Left renal pelvis (tissue), 4 donors: ENCODE data around the gene WDR82. TPM values are rescaled to one million over a fixed set of nuclear protein-coding genes. Genes with fewer than 3 reads are reported as not detected.

Experiments
- DNase-seq, 4 donors: peaks; one replicate each; pipeline ENCODE4 v3.0.0-alpha.2; 2013; ENCODE audit warnings: low read depth in 4 of 4, low spot score in 3 of 4
- polyA plus RNA-seq, 4 donors: library from polyadenylated mRNA; unstranded; fragments of 120-200 nt; gene quantifications; one replicate each; pipeline ENCODE4 v1.2.1, GENCODE V29; 2013; ENCODE audit not compliant: insufficient read length in 4 of 4

The WDR82 gene
- polyA plus RNA-seq, 4 donors: 91.2 to 119 (median 103) TPM

DNA sequence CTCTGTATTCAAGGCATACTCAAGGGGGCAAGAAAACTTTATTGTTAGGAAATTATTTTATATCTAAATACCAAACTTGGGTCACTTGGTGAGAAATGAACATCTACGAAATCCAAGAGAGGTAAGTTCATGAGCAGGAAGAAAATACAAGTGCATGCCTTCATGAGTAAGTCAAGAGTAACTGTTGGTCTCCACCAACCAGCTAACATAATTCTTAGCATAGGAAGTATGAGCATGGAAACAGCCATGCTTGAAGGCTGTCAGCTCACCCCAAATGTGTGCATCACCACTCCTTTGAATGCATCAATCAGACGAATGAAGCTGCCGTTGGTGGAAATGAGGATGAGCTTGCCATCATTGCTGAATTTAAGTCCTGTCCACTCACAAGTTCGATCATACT, 19.0 kb downstream of the WDR82 start:
- DNase-seq: no peak

DNA sequence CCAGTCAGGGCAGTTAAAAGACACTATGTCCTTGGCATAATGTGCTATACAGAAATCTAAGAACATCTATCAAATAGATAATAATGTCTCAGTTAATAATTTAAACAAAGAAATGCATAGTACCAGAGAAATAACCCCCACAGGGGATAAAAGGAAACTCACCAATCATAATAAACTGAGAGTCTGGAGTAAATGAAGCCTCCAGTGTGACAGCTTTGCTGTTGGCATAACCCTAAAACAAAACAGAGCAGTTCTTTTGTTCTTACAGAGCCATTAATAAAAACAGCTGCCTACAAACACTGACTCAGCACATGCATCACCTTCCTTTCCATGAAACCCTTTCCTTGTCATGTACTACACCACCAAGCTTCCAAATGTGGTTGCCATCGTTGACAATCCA, 19.4 kb downstream of the WDR82 start:
- DNase-seq: no peak

DNA sequence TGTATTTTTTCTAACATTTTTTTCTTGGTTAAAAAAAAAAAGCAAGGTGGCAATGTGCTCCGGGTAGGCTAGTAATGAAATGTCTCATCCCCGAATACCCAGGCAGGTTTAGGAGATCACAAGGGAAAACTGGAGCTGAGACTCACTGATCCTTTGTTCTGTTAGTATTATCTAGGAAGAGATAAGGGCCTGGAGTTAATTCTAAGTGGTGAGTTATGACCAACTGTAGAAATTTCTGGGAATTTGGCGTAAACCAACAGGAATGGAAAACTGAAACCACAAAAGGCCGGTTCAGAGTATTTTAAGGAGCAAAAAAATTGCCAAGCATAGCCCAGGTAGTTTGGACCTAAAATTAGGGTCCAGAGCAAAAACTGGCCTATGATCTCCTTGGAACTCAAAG, 20.5 kb downstream of the WDR82 start:
- no peak for DNase-seq

DNA sequence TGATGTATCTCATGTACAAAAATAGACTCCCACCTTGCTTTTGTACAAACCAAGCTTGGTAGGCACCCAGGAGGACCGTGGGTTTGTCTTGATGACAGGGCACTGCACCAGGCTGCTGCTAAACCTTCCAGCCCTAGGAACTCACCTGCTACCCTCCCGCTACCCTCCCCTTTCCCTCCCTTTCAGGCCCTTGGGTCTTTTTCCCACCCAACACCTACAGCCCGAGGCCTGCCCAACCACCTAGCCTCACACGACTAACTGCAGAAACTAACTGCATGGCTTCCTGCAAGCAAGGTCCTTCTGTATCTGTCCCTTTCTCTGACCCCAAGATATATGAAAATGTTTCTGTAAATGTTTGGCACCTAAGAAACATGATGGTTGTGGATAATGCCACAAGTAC, 21.8 kb downstream of the WDR82 start:
- DNase-seq: no peak

DNA sequence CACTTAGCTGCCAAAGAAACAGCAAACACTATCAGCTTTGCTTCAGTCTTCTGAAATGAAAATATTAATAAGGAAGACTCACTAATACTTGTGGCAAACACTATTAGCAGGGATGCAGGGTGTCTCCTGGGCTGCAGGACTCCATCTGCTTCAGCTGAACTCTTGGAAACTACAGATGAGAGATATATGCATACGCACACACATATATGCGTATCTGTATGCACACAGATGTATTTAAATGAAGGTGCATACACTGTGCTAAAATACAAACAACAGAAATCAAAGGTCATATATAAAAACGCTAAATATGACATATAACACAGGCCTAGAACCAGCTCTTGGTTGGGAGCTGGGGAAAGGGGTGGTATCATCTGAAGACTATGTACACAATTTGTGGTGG, 22.3 kb downstream of the WDR82 start:
- no peak for DNase-seq

DNA sequence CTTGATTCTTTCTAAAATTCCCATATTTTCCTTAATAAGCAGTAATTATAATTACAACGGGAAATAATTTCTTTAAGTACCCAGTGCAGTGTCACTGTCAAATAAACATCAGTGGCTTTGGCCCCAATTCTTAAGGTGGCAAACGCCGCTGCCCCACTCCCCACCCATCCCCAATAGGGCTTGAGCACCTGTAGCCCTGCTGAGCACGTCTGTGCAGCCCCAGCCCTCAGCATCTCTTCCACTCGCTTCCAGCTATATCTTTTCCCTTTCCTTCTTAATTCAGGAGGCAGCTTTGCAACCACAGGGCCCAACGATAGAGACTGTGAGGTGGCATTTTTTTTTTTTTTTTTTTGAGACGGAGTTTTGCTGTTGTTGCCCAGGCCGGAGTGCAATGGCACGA, 23.8 kb downstream of the WDR82 start:
- no peak for DNase-seq

DNA sequence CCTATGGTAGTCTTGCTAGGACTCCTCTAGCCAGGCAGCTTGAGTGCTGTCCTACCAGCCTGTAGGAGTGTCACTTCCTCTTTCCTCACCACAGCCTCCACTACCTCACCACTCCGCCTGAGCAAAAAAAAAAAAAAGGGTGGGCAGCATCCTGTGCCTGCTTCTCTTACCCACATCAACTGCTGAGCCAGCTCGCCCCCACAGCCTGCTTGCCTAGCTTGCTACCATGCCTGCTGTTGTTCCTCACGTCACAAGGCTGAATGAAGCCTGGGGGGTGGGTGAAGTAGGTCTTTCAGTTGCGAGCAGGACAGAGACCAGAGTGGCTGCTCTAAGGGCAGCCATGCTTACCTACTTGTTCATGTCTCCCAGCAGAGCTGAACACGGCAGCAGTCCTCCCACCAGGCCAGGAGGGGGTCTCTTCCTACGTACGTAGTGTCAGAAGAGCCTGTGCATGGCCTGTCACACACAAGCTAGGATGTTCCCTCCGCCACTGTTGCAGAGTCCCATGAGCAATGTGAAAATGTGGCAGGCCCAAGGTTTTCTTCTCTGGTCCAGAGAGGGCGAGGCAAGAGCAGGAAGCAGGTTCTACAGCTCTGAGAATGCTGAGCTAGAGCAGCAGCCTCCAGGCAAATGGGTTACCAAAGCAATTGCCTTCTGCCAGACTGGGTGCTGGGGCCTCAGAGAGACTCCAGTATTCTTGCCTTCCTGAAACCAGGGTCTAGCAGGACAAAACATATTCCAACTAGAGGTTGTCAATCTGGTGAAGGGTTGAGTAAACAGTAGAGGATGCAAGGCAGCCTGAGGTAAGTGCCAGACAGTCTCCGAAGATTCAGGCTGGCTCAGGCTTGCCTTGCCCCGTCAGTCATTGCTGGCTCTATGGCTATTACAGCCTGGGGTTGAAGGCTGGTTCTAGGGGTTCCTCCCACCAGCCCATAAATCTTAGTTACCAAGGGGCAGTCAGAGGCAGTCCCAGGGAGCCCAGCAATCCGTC, 24.8 kb downstream of the WDR82 start:
- no peak for DNase-seq

DNA sequence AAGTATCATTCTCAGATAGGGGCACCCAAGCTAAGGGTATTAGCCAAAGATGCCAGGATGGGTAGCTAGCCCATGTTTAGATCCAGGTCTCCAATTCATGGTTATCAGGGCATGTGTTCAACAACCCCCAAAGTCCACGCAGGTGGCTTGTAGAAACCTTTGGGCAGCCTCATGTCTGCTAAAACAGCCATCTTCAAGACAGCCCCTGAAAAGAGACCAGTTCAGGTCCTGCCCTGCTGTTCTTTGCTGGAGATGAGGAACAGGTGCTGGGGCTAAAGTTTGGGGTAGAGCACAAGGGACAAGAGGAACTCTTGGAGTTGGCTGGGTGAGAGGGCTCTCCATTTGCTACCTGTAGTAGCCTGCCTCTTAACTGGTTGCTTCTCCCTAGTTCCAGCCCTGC, 28.3 kb downstream of the WDR82 start:
- DNase-seq: no peak

DNA sequence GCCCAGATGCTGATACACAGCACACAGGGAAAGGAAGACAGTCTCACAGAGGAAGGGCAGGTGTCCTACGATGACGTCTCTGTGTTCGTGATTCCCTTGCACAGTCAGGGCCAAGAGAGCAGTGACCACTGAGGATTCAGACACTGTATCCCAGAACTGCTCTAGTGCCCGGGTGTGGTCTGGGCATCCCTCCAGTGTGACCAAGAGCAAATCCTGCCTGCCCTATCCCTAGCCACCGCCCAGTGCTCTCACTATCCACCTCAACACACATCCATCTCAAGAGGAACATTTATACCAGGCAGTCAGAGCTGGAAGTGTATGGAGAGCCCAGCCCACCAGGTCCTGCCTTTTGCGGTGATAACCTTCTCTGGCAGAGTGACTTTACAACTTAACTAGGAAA, 28.8 kb downstream of the WDR82 start:
- no peak for DNase-seq

DNA sequence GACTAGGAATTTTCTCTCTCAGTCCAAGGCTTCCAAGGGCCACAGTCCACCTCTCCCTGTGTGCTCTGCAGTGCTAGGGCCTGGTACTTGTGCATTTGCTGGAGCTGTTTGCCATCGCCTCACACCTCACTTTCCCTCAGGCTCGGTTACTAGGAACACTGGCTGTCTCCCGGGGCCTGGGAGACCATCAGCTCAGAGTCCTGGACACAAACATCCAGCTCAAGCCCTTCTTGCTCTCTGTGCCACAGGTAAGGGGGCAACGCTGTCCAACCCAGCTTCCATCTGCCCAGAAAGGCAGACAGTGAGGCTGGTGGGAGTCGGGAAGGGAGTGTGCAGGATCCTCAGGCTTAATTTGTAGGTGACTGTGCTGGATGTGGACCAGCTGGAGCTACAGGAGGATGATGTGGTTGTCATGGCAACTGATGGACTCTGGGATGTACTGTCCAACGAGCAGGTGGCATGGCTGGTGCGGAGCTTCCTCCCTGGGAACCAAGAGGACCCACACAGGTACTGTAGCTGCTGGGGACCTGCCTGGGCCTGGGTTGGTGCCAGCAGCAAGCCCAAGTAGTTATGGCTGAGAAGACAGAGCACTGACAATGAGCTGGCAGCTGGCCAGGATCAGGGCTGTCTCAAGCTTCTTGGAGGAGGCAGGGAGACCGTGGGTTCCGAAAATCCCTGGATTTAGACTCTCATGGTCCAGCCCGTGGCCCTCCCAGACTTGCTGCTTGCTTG, 29.5 kb downstream of the WDR82 start:
- DNase-seq: no peak

DNA sequence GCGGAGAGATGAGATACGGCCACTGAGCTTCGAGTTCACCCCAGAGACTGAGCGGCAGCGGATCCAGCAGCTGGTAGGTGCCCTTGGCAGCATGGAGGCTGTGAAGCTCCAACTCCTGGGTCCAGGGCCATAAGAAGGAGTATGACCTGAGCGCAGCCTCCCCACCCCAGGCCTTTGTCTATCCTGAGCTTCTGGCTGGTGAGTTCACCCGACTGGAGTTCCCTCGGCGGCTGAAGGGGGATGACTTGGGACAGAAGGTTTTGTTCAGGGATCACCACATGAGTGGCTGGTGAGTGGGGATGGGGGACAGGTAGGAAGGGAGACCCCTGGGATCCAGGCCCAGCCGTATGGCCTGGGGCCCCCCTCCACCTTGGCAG, 30.3 kb downstream of the WDR82 start:
- no peak for DNase-seq

DNA sequence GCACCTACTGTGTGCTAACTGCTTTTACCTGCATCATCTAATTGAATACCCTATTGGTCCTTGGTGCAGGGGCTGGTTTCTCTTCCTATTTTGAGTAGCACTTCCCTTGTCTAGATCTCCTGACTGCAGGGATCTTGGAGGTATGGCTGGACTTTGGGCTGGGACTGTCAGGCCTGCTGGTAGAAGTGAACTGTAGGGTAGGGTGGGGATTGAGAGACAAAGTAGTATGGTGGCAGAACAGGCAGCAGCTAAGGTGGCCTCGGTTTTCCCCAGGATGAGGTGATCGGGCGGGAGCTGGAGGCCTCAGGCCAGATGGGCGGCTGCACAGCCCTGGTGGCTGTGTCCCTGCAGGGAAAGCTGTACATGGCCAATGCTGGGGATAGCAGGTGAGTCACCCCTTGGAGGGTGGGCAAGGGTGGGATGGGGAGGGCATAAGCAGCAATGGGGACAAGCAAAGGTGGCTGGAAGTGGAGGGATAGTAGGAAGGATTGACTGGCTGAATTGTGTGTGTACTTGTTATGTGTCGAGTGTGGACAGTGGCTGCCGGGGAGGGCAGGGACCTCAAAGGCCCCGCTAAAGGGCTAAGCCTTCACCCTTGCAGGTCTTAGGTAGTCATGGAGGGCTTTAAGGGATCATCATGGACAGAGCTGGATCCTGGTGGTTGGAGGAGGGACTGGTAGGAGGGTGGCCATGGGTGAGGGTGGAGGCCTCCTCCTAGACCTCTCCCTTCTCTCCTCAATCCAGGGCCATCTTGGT, 30.9 kb downstream of the WDR82 start:
- DNase-seq: no peak

DNA sequence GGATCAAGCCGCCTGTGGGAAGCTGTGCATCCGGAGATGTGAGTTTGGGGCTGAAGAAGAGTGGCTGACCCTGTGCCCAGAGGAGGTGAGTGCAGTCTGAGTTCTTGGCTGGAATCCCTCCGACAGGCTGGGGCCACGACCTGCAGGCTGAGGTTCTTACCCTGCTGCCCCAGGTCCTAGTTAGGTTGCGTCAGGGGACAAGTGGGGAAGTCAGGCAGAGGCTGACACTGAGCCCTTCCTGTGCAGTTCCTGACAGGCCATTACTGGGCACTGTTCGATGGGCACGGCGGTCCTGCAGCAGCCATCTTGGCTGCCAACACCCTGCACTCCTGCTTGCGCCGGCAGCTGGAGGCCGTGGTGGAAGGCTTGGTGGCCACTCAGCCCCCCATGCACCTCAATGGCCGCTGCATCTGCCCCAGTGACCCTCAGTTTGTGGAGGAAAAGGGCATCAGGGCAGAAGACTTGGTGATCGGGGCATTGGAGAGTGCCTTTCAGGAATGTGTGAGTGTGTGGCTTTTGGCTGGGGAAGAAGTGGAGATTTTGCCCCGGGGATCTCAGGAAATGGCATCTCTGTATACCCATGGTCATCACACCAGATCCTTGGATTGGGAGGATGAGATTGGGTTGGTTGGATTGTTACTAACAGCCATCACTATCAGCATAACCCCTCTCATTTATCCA, 31.6 kb downstream of the WDR82 start:
- no peak for DNase-seq

DNA sequence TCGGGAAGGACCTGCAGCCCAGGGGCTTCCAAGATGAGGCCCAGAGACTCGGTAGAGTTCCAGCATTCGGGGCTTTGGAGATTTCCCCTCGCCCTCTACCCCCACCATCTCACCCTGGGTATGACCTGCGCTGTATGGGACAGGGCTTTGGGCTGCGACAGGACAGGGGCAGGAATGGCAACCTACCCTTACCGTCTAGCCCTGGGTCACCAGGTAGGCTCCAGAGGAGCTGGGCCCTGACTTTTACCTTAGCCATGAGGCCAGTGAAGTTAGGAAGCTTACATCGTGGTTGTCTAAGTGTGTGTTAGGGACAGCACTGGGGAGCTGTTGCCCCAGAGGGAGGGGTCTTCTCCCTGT, 32.2 kb downstream of the WDR82 start:
- DNase-seq: no peak

DNA sequence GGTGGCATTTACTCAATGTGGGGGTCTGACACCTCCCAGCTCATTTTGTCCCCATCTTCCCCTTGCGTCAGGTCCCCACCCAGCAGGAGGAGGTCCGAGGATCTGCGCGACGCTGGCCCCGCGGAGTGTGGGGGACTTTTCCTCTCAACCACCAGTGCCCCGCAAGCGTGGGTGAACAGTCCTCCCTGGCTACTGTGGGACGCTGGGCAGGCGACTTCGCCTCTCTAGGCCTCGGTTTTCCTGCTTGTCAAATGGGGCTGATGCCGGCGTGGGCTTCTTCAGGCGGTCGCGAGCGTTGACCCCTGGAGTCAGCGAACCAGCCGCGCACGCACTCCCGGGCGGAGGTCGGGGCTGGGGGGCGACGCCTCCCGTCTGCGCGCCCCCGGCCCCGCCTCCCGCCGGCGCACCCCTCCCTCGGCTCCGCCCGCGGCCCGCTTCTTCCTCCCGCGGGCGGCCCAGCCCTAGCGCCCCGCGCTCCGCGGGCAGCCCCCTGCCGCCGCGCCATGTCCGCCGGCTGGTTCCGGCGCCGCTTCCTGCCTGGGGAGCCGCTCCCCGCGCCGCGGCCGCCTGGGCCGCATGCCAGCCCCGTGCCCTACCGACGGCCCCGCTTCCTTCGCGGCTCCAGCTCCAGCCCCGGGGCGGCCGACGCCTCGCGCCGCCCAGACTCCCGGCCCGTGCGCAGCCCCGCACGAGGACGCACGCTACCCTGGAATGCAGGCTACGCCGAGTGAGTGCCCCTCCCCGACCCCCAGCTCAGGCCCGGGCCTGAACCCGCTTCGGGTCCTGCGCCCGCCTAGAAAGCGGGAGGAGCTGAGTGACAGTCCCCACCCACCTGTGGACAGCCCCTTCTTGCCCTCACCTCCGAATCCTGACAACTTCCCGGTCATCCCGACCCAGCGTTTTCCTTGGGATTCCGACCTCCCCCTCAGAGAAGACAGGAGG, 32.9 kb downstream of the WDR82 start, which contains the start of gene PPM1M:
Gene PPM1M, plus strand, starts transcription at position 438 of the 942 bp plus-strand sequence. Its CDS starts 66 bp downstream, at position 504.
- no peak for DNase-seq

DNA sequence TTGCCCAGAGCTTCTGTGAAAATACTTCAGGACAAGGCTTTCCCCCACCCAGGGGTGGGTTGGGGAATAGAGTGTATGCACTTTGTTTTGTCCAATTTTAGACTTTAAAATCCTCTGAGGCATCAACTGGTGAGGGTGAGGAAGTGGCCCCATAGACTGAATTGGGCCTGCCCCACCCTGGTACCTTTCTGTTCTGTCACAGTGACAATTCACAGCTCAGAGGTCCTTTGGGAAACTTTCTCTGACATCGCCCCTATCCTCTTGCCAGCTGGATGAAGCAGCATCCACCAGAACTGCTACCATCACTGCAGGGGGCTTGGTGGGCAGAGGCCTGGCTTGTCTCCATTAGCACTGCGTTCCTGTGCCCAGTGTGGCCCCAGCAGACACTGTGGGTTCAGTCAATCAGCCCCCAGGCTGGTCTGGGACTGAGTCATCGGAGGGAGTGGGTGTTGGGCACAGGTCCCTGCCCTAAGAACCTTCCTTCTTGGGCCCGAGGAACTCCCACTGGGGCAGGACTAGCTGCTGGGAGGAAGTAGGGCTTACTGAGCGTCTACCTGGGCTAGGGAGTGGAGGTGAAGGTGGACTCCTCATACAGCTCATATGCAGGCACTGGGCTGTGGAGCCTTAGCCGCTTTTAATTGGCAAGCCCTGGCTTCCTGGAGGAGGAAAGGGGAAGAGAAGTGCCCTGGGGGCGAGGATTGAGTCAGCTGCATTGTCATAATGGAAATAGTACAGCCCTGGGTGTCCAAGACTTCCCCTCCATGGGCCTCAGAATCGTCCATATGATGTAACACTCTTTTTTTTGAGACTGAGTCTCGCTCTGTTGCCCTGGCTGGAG, 34.4 kb downstream of the WDR82 start:
- DNase-seq: no peak

DNA sequence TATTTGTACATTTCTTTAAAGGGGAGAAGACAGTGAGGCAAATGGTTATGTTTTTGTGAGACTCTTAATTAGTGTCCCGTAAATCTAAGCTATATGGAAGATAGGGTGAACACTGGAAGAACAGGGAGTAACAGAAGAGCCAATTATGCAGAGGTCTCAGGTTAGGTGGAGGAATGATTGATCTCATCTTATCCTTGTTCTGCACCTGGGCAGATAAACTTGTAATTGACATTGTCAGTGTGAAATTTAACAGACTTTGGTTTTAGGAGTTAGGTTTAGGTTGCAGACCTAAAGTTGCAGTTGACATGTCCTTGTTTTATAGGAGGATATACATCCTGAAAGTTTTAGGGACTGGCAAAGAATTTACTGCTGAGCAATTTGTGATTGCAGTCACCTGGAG, 36.4 kb downstream of the WDR82 start:
- DNase-seq: no peak

DNA sequence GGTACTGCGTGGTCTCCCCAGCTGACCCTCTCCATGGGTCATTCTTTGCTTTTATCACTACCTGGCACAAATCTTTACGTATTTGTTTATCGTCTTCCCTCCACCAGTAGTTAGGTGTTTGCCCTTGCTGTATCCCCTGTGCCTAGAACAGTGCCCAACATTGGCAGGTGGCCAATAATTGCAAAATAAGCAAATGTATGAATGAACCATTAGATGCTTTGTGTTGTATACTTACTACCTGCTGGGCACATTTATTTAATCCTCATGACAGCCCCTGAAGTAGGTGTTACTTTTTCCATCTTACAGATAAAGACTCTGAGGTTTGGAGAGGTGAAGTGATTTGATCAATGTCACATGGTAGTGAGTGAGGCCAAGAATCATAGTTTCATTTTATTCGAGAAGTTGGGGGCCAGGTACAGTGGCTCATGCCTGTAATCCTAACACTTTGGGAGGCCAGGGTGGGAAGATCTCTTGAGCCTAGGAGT, 37.5 kb downstream of the WDR82 start:
- no peak for DNase-seq
